ENCODE measurements around the gene DIP2C. TPM values are rescaled to one million over a fixed set of nuclear protein-coding genes. Genes with fewer than 3 reads are reported as not detected.

The DIP2C gene
- total RNA-seq, 2 donors from 2014 or later = 13.0 to 13.7 TPM

- Mint-ChIP-seq H3K4me3 (no peak overlapping the region), H3K4me1 (peaks cover 22% of the 10 kb centered on the region), H3K27ac (peak overlapping the region; percentile 30), H3K36me3 (ENCODE audit: low read depth) (no peaks in the 10 kb centered on the region), H3K27me3 (ENCODE audit: insufficient read depth) (no peaks in the 10 kb centered on the region), H3K9me3 (no peaks in the 10 kb centered on the region)
- Histone ChIP-seq H3K4me3 (ENCODE audit: low read length) (no peak overlapping the region), H3K9ac (ENCODE audit: extremely low read depth, low read length, poor library complexity, severe bottlenecking) (no peak overlapping the region), H3K27me3 (ENCODE audit: control insufficient read depth, insufficient read depth, low read length, poor library complexity, severe bottlenecking) (no peaks in the 10 kb centered on the region), H3K9me3 (ENCODE audit: control insufficient read depth, low read length) (no peaks in the 10 kb centered on the region), H3K36me3 (ENCODE audit: control insufficient read depth, insufficient read depth, low read length) (no peaks in the 10 kb centered on the region), H3K4me1 (ENCODE audit: control insufficient read depth, insufficient read depth, low read length) (no peaks in the 10 kb centered on the region), H3K27ac (ENCODE audit: low read depth, low read length) (no peak overlapping the region)
- DNase-seq = no peak
- TF ChIP-seq CTCF (conservative IDR thresholded peaks at IDR 0.05) = no peak
- WGBS, 2 experiments (ENCODE audit: insufficient coverage in 1 of 2, insufficient read length in 1 of 2) = 92 to 98% methylated on average over 16 to 20 of the region's 20 CpGs
Observed at GRCh38 chr10:550665-551372, 138.6 kb downstream of the DIP2C start.

- H3K4me1 Mint-ChIP-seq = peaks cover 16% of the 10 kb centered on the region
- no peaks in the 10 kb centered on the region for H3K4me1 ChIP-seq (ENCODE audit: control insufficient read depth, insufficient read depth, low read length)
- no peak overlapping the region for H3K27ac ChIP-seq (ENCODE audit: low read depth, low read length)
- no peaks in the 10 kb centered on the region for H3K9me3 Mint-ChIP-seq
- H3K36me3 Mint-ChIP-seq (ENCODE audit: low read depth) = no peaks in the 10 kb centered on the region
- no peaks in the 10 kb centered on the region for H3K9me3 ChIP-seq (ENCODE audit: control insufficient read depth, low read length)
- DNase-seq = no peak
- no peaks in the 10 kb centered on the region for H3K36me3 ChIP-seq (ENCODE audit: control insufficient read depth, insufficient read depth, low read length)
- H3K9ac ChIP-seq (ENCODE audit: extremely low read depth, low read length, poor library complexity, severe bottlenecking) = no peak overlapping the region
- WGBS, 2 experiments (ENCODE audit: insufficient coverage in 1 of 2, insufficient read length in 1 of 2) = 87 to 100% methylated on average over 2 to 16 of the region's 16 CpGs
- no peaks in the 10 kb centered on the region for H3K27me3 Mint-ChIP-seq (ENCODE audit: insufficient read depth)
- no peak for TF ChIP-seq CTCF (conservative IDR thresholded peaks at IDR 0.05)
- no peak overlapping the region for H3K4me3 Mint-ChIP-seq
- no peak overlapping the region for H3K4me3 ChIP-seq (ENCODE audit: low read length)
- H3K27me3 ChIP-seq (ENCODE audit: control insufficient read depth, insufficient read depth, low read length, poor library complexity, severe bottlenecking) = no peaks in the 10 kb centered on the region
- H3K27ac Mint-ChIP-seq = no peak overlapping the region
Observed at GRCh38 chr10:549391-549790, 140.1 kb downstream of the DIP2C start.

GRCh38 chr10:548238-548901 lies 141.1 kb downstream of the DIP2C start:
- Mint-ChIP-seq H3K9me3 (no peaks in the 10 kb centered on the region), H3K4me3 (no peak overlapping the region), H3K27me3 (ENCODE audit: insufficient read depth) (no peaks in the 10 kb centered on the region), H3K4me1 (peaks cover 16% of the 10 kb centered on the region), H3K27ac (no peak overlapping the region), H3K36me3 (ENCODE audit: low read depth) (no peaks in the 10 kb centered on the region)
- H3K36me3 ChIP-seq (ENCODE audit: control insufficient read depth, insufficient read depth, low read length) = no peaks in the 10 kb centered on the region
- TF ChIP-seq CTCF (conservative IDR thresholded peaks at IDR 0.05) = no peak
- DNase-seq = peak; percentile 65
- no peak overlapping the region for H3K9ac ChIP-seq (ENCODE audit: extremely low read depth, low read length, poor library complexity, severe bottlenecking)
- no peak overlapping the region for H3K4me3 ChIP-seq (ENCODE audit: low read length)
- no peak overlapping the region for H3K27ac ChIP-seq (ENCODE audit: low read depth, low read length)
- WGBS, 2 experiments (ENCODE audit: insufficient coverage in 1 of 2, insufficient read length in 1 of 2) = 54 to 73% methylated on average over 10 to 14 of the region's 17 CpGs
- H3K4me1 ChIP-seq (ENCODE audit: control insufficient read depth, insufficient read depth, low read length) = no peaks in the 10 kb centered on the region
- no peaks in the 10 kb centered on the region for H3K27me3 ChIP-seq (ENCODE audit: control insufficient read depth, insufficient read depth, low read length, poor library complexity, severe bottlenecking)
- H3K9me3 ChIP-seq (ENCODE audit: control insufficient read depth, low read length) = no peaks in the 10 kb centered on the region
